ENCODE results near the gene CPNE4.

DNA sequence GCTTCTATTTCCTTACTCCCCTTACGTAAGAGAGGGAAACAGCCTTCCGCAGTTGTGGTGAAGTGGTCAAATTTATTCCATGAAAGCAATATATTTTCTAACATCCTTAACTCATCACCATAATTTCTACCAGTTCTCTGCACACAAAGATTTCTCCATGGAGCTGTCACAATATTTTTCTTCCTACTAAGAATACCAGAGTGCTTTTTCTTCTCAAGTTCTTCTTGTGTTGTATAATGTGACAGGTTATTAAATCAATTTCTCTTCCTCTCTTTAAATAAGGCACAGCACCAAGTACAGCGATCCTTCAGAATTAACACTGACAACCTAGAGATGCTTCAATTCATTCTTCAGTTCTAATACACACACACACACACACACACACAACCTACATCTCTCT is 153.0 kb downstream of the CPNE4 start:
- TF ChIP-seq POLR2AphosphoS5 (IDR thresholded peaks at IDR 0.05) (no peak), POLR2A (IDR thresholded peaks at IDR 0.05; ENCODE audit: low read depth) (no peak)
